Fibroblast of skin of back (primary cell): Measurements from ENCODE around the gene CDKN2B-AS1.
A peak's percentile ranks its signal among the peaks of the same experiment; 100 is the strongest.

Experiments
- DNase-seq: peaks from one replicate; pipeline ENCODE4 v3.0.0-alpha.2; 2013

CDKN2B-AS1 gene

GRCh38 chr9:22008384-22008716 is 13.8 kb downstream of the CDKN2B-AS1 start:
- DNase-seq: no peak

- peak; percentile 96 for DNase-seq
Observed at GRCh38 chr9:22008717-22009505, 14.3 kb downstream of the CDKN2B-AS1 start, which contains the start of gene CDKN2B. Gene CDKN2B, minus strand, starts transcription at chr9:22009305. Its CDS starts 352 bp downstream, at chr9:22008953.

DNA sequence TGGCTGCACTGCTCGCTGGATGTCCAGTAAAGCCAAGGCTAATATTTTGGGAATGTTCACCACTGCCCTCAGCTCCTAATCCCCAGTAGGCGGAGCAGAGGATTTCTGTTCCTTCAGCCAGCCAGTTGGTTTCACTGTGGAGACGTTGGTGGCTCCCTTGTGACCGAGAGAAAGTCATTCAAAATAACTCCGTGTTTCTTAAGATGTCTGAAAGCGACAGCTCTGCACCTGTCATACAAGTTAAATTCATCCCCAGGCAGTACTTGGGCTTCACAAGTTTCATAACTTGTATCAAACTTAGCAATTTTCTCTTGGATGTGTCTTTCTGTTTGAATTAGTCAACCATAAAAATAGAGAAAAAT is 14.9 kb downstream of the CDKN2B-AS1 start:
- no peak for DNase-seq

DNA sequence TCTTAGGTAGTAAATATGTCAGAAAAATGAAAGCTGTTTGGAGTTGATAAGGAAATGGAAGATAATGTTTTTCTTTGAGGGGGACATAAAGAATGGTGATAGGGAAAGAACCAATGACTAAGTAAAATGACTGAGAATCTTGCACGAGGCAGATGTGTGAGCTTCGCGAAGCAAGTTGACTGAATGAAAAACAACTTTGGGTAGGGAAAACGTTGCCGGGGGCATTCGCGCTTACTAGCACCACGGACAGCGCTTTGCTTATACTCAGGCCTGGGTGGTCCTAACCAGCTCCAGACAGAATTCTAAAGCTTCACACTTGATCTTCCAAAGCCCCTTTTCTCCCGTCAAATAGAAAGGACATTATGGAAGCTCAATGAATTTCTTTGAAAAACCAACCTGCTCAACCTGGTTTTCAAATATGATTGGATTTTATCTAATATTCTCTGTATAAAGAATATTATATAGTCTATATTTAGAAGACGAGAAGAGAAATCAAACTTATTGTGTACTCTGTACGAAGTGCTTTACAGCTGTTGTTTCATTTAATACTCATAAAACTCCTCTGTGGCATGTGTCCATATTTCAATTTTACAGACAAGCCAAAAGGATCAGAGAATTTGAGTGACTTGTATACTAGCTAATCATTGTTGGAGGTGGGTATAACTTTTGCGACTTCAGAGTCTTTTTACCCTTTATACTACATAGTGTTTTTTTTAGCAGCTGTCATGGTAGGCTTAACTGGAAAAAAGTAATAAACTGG is 16.5 kb downstream of the CDKN2B-AS1 start:
- peak; percentile 58 for DNase-seq

DNA sequence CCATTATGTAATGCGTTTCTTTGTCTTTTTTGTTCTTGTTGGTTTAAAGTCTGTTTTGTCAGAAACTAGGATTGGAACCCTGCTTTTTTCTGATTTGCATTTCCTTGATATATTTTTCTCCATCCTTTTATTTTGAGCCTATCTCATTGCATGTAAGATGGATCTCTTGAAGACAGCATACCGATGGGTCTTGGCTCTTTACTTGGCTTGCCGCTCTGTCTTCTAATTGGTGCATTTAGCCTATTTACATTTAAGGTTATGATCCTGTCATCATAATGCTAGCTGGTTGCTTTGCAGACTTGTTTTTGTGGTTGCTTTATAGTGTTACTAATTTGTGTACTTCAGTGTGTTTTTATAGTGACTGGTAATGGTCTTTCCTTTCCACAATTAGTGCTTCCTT is 27.8 kb downstream of the CDKN2B-AS1 start:
- DNase-seq: no peak

GRCh38 chr9:22026696-22027095 is 32.1 kb downstream of the CDKN2B-AS1 start:
- DNase-seq: no peak

DNA sequence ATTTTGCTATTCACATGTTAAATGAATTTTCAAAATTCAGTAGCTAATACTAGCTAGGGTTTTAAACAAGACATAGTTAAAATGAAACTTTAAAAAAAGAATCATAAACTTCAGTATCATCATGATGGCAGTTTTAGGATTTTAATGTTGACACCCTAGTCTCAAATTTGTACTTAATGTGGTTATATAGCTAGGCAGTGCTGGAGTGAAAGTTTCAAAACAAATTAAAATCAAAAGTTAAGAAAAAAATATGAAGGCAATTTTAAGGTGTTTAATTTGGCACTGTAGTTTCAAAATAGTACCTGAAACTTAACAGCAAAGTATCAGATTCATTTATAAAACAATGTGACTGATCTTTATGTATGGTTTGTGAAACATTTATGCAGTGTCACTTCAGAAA is 33.8 kb downstream of the CDKN2B-AS1 start:
- no peak for DNase-seq

DNA sequence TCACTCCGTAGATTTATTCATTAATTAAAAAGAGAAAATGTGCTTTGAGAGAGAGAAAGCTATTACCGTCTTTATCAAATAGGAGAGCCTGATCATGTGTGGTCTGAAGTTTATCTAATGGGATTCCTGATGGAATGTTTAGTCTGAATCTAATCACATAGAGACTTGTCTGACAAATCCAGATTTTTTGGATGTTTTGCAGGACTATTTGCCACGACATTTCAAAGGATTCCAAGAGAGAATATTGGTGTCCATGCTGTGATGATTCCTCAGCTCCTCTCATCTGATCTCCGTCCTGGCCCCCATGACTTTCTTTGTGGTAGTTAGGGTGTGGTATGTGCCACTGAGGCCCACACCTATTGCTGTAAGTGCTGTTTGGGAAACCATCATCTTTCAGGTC is 34.6 kb downstream of the CDKN2B-AS1 start:
- DNase-seq: no peak

- DNase-seq: peak; percentile 75
Observed at GRCh38 chr9:22030101-22030598, 35.6 kb downstream of the CDKN2B-AS1 start.

DNA sequence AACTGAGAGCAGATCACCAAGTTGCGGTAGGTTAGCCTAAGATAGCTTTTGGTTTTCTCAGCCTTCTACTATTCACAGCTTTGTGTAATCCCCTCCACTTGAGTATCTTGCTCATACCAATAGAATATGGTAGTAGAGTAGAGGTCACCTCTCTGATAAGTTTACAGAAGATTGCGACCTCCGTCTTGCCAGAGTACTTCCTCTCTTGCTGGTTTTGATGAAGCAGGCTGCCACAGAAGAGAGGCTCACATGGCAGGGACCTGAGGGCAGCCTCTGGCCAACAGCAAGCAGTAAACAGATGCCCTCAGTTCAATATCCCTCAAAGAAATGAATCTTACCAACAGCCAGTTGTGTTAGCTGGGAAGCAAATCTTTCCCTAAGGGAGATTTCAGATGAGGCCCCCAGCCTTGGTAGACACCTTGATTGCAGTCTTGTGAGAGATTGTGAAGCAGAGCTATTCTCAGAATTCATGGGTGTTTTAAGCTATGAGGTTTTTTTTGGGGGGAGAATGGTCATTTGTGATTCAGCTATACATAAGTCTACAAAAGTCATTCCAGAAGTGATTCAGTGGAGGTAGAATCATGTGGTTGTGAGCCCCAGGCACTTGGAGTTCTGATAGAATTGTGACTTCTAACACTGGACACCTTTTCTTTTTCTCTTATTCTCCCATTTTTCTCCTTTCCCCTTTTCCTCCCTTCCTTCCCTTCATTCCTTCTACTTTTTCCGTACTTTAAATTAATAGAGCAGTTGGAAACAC is 37.2 kb downstream of the CDKN2B-AS1 start:
- DNase-seq: no peak

DNA sequence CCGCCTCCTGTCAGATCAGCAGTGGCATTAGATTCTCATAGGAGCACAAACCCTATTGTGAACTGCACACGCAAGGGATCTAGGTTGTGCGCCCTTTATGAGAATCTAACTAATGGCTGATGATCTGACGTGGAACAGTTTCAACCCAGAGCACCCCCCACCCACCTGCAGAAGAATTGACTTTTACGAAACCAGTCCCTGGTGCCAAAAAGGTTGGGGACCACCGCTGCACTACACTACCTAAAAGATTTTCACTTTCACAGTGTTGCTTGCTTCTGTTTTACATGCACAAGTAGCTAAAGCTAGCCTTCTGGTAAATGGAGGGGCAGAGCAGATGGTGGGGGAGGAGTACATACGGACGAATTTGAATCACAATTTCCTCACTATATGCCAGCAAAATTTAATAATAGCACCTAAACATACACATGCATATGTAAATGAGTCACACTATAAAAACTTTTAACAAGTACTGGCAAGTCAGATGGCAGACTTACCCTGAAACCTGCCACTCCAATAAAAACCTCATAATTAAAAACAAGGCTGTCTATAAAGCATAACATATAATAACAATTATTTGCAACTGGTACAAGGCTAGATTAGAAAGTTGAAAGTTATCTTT is 38.5 kb downstream of the CDKN2B-AS1 start:
- DNase-seq: no peak

DNA sequence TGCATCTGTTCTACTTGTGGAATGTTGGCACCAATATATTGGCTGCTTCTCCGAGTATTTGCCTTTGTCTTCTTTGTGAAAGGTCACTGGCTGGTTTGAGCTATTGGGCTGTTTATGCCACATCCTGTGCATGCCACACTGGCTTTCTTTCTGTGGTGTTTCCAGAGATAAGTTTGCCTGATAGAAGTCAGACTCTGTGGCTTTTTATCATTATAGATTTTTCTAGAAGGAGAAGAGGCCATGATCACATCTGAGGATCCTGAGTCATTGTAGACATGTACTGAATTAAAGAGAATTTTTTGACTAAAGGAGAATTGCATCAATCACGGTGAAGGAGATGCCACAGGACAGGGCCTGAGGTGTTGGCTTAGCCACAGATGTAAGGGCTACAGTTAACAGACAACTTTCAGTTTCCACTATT is 41.0 kb downstream of the CDKN2B-AS1 start:
- no peak for DNase-seq

DNA sequence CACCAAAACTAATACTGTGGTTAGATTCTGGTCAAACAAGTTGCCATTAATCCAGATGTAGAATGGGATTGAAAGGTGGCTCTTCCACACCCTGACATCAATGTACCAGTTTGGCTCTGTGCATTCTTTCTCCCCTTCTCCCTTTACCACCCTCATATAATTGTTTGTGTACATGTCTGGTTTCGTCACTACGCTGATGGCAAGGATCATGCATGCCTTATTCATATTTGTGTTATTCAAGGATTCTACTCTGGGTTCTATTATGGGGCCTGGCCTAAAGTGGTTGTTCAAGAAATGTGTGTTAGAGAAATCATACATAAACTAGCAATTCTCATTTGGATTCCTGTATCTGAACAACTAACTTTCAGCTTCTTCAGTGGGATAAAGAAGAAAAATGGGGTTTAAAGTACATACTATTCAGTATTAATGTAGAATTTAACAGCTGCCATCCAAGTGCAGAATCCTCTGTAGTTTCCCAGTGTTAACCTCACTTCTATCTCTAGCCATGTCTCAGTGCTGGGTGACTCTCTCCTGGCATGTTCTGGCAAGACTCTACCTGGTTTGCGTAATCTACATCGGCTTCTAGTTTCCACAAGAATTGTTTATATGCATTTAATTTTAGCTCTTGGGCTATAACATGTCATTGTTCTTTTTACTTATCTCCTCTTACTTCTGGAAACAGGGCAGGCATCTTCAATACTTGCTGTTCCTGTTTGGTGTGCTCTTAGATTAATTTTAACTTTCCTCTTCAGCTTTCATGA is 42.5 kb downstream of the CDKN2B-AS1 start:
- DNase-seq: no peak

GRCh38 chr9:22037954-22038690 is 43.5 kb downstream of the CDKN2B-AS1 start:
- DNase-seq: peak; percentile 59

DNA sequence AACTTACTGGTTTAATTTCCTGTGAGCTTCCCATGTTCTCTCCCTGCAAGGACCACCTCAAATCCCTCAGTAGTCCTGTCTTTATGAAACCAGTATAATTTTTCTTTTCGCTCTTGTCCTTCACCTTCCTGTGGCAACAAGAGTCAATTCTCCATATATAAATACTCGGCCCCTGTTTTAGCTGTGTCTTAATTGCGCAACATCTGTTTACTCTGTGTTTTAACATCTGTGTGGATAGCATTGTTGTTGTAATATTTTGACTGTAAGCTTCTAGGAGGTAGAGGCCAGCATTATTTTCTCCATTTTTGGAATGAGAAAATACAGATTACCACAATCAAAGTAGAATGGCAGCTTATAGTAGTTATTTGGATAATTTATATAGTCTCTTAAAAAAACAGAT is 44.7 kb downstream of the CDKN2B-AS1 start:
- DNase-seq: no peak

GRCh38 chr9:22040760-22041159 is 46.2 kb downstream of the CDKN2B-AS1 start:
- DNase-seq: peak; percentile 80

GRCh38 chr9:22041344-22041743 is 46.8 kb downstream of the CDKN2B-AS1 start:
- DNase-seq: no peak

GRCh38 chr9:22041775-22042174 is 47.2 kb downstream of the CDKN2B-AS1 start:
- DNase-seq: peak; percentile 52

DNA sequence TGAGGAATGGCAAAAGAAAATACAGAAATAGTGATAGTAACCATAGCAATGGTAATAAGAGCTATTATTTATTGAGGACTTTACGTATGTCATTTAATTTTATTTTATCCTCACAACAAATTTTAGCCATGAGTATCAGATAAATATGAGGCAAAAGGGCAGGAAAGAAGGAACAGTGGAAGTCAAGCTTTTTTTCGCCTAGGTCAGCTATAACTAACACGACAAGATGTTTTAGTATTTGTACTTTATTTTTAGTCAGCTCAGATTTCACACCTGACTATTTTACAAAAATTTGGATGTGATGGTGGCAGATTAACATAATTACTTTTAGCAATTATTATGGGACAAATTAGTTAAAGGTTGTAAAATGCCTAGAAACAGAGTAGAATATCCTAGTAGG is 49.3 kb downstream of the CDKN2B-AS1 start:
- DNase-seq: no peak

GRCh38 chr9:22044583-22044982 is 50.0 kb downstream of the CDKN2B-AS1 start:
- DNase-seq: peak; percentile 89

GRCh38 chr9:22045423-22045822 is 50.8 kb downstream of the CDKN2B-AS1 start:
- no peak for DNase-seq
